GM12878 (cell line): Measurements from ENCODE around the gene PCED1B. TPM values are rescaled to one million over a fixed set of nuclear protein-coding genes. Genes with fewer than 3 reads are reported as not detected.

Experiments
- ATAC-seq: fragments of 200-7000 bp; cut with Tn5 transposase; 3 replicates; pipeline ENCODE4 v1.9.1; 2020; ENCODE audit warnings: mild to moderate bottlenecking, moderate library complexity
- BruUV-seq: library from RNA; stranded (reverse); fragments of 400-500 nt; replicated peaks from 2 replicates; lab custom pipeline; 2021; lab: Mats Ljungman, UMichigan
- CTCF ChIA-PET: fragments of 300-600 bp; sonication (Branson Sonifier 250); formaldehyde crosslinking; extraction: SDS; loops from one replicate; lab custom pipeline; 2021; ENCODE audit warnings: inconsistent platforms; lab: Yijun Ruan, JAX
- POLR2A ChIA-PET: fragments of 350-600 bp; formaldehyde crosslinking; extraction: SDS; loops from one replicate; lab custom pipeline; 2021; ENCODE audit warnings: inconsistent platforms; lab: Charles Lee
- RAD21 ChIA-PET: fragments of 300-600 bp; sonication (Branson Sonifier 250); formaldehyde crosslinking; loops from one replicate; lab custom pipeline; 2023; ENCODE audit warnings: antibody characterized with exemption; ENCODE audit not compliant: unreplicated experiment; lab: Charles Lee
- SMC1A ChIA-PET: fragments of 300-600 bp; sonication (Branson Sonifier 250); formaldehyde crosslinking; loops from one replicate; lab custom pipeline; 2023; ENCODE audit not compliant: unreplicated experiment, uncharacterized antibody; lab: Charles Lee
- DNase-seq: peaks from one replicate; pipeline ENCODE4 v3.0.0-alpha.2; 2011; ENCODE audit warnings: low read depth, low spot score
- FAIRE-seq: peaks from 3 replicates; lab custom pipeline; 2011; peaks lifted over from hg19 to GRCh38; lab: Jason Lieb, UNC
- H2AFZ ChIP-seq: 2 replicates; pipeline ENCODE4 v1.6.0; 2011; ENCODE audit warnings: low read depth, low read length, control low read depth; ENCODE audit not compliant: control insufficient read depth
- H3K27ac ChIP-seq: 2 replicates; pipeline ENCODE4 v1.5.1; 2011; ENCODE audit warnings: control low read depth; ENCODE audit not compliant: control insufficient read depth, insufficient read depth
- H3K27me3 ChIP-seq, 2 experiments: replicated peaks in 1 of 2; 2 replicates each; pipeline versions ENCODE4 v1.6.0 to v1.6.1; 2011; ENCODE audit warnings: low read length in 1 of 2; ENCODE audit not compliant: control insufficient read depth in 2 of 2, insufficient read depth in 2 of 2
- H3K36me3 ChIP-seq, 2 experiments: 2 replicates each; pipeline ENCODE4 v1.5.1; 2011; ENCODE audit warnings: low read length in 1 of 2; ENCODE audit not compliant: control insufficient read depth in 2 of 2, insufficient read depth in 2 of 2
- H3K4me1 ChIP-seq: 2 replicates; pipeline ENCODE4 v1.6.1; 2011; ENCODE audit warnings: mild to moderate bottlenecking, low read length, moderate library complexity, mixed read lengths; ENCODE audit not compliant: control insufficient read depth, insufficient read depth
- H3K4me2 ChIP-seq: 2 replicates; pipeline ENCODE4 v1.6.0; 2011; ENCODE audit warnings: control low read depth; ENCODE audit not compliant: control insufficient read depth, insufficient read depth
- H3K4me3 ChIP-seq: fragments of 200-600 bp; sonication (generic); 2 replicates; pipeline ENCODE4 v1.5.1; 2016
- H3K79me2 ChIP-seq: 2 replicates; pipeline ENCODE4 v1.6.0; 2011; ENCODE audit warnings: low read length; ENCODE audit not compliant: control insufficient read depth, insufficient read depth
- H3K9ac ChIP-seq: 2 replicates; pipeline ENCODE4 v1.8.0; 2011; ENCODE audit warnings: low read length, control low read depth, mixed read lengths; ENCODE audit not compliant: control insufficient read depth, insufficient read depth
- H3K9me3 ChIP-seq: replicated peaks from 3 replicates; pipeline ENCODE4 v1.5.1; 2011; ENCODE audit warnings: mild to moderate bottlenecking, low read length; ENCODE audit not compliant: control insufficient read depth, insufficient read depth
- H4K20me1 ChIP-seq: 2 replicates; pipeline ENCODE4 v1.6.0; 2011; ENCODE audit not compliant: control insufficient read depth, insufficient read depth
- BHLHE40 ChIP-seq, 2 experiments: fragments of 450-650 bp in 1 of 2; IDR thresholded peaks; 2 replicates each; pipeline ENCODE4 v1.6.1; 2011 to 2017; ENCODE audit warnings: low read depth in 2 of 2, borderline replicate concordance in 1 of 2, improper control_type of control experiment in 1 of 2, low read length in 1 of 2, mild to moderate bottlenecking in 1 of 2
- CBX5 ChIP-seq: sonication (generic); IDR thresholded peaks from 2 replicates; pipeline ENCODE4 v1.6.1; 2016; ENCODE audit warnings: low read depth, moderate library complexity, mild to moderate bottlenecking, inconsistent platforms
- E4F1 ChIP-seq: fragments of 450-650 bp; IDR thresholded peaks from 2 replicates; pipeline ENCODE4 v1.6.1; 2018; ENCODE audit warnings: borderline replicate concordance, mild to moderate bottlenecking; ENCODE audit not compliant: partially characterized antibody
- EED ChIP-seq: sonication (generic); IDR thresholded peaks from 2 replicates; pipeline ENCODE4 v1.6.1; 2016; ENCODE audit warnings: antibody characterized with exemption, low read depth
- EZH2 ChIP-seq: IDR thresholded peaks from 2 replicates; pipeline ENCODE4 v1.6.1; 2012; ENCODE audit warnings: low read depth, mild to moderate bottlenecking, control low read depth, inconsistent platforms, low read length, borderline replicate concordance; ENCODE audit not compliant: control insufficient read depth
- GABPA ChIP-seq: IDR thresholded peaks from 2 replicates; pipeline ENCODE4 v1.6.1; 2014; ENCODE audit warnings: antibody characterized with exemption, low read depth, mild to moderate bottlenecking, inconsistent platforms
- JUND ChIP-seq: IDR thresholded peaks from 2 replicates; pipeline ENCODE4 v1.6.1; 2012; ENCODE audit warnings: low read depth, mild to moderate bottlenecking, low read length, improper control_type of control experiment, moderate library complexity
- PAX5 ChIP-seq: IDR thresholded peaks from 2 replicates; pipeline ENCODE4 v1.6.1; 2011; ENCODE audit warnings: low read depth, low read length, borderline replicate concordance
- RAD51 ChIP-seq: fragments of 450-650 bp; IDR thresholded peaks from 2 replicates; pipeline ENCODE4 v1.6.1; 2016; ENCODE audit warnings: moderate library complexity, mild to moderate bottlenecking, inconsistent platforms
- STAT1 ChIP-seq: fragments of 450-650 bp; conservative IDR thresholded peaks from 2 replicates; pipeline ENCODE4 v1.6.1; 2014; ENCODE audit warnings: antibody characterized with exemption, mild to moderate bottlenecking
- SUZ12 ChIP-seq: fragments of 200-600 bp; sonication (generic); IDR thresholded peaks from one replicate; pipeline ENCODE4 v1.6.1; 2018; ENCODE audit warnings: antibody characterized with exemption, mild to moderate bottlenecking; ENCODE audit not compliant: unreplicated experiment
- TAF1 ChIP-seq: IDR thresholded peaks from 2 replicates; pipeline ENCODE4 v1.6.1; 2011; ENCODE audit warnings: mild to moderate bottlenecking, low read depth, low read length, borderline replicate concordance
- TCF3 ChIP-seq: IDR thresholded peaks from 2 replicates; pipeline ENCODE4 v1.6.1; 2012; ENCODE audit warnings: low read depth, mild to moderate bottlenecking, low read length, borderline replicate concordance; ENCODE audit not compliant: insufficient read depth
- WRNIP1 ChIP-seq: IDR thresholded peaks from 2 replicates; pipeline ENCODE4 v1.6.1; 2011; ENCODE audit warnings: low read depth, low read length, improper control_type of control experiment, borderline replicate concordance
- ZBED1 ChIP-seq: IDR thresholded peaks from 2 replicates; pipeline ENCODE4 v1.6.1; 2016; ENCODE audit warnings: borderline replicate concordance
- ZZZ3 ChIP-seq: IDR thresholded peaks from 2 replicates; pipeline ENCODE4 v1.6.1; 2011; ENCODE audit warnings: low read depth; ENCODE audit not compliant: control insufficient read depth, insufficient read length
- WGBS: methylation state at CpG from one replicate; pipeline ENCODE4 v1.1.6; 2016; ENCODE audit warnings: low lambda C conversion rate; ENCODE audit not compliant: insufficient replicate concordance, insufficient coverage; ENCODE audit errors: missing lambda C conversion rate; 5-methylcytosine and 5-hydroxymethylcytosine counted together
- in situ Hi-C: fragments of 300-500 bp; cut with MboI; formaldehyde crosslinking; loops from 9 replicates; pipeline ENCODE4 v1.14.3; 2018; ENCODE audit warnings: mixed read lengths
- intact Hi-C: fragments of 100-400 bp; cut with micrococcal nuclease; formaldehyde crosslinking; loops from one replicate; pipeline ENCODE4 v1.14.2; 2022; ENCODE audit not compliant: unreplicated experiment
- polyA plus RNA-seq, 11 experiments: library from polyadenylated mRNA; depleted of rRNA in 4 of 11; unstranded in 6 of 11; stranded (reverse) in 5 of 11; fragments of >200 nt; fragmentation: Nextera tagmentation in 4 of 11; fragmentation: Illumina TruSeq in 1 of 11; extraction: Ambion mirVana in 4 of 11; extraction: Trizol in 1 of 11; gene quantifications; 1 replicate in 1 of 11; 2 replicates in 10 of 11; pipeline versions ENCODE4 v1.2.1 to v1.2.3, GENCODE V29; 2011 to 2016; ENCODE audit warnings: inconsistent platforms in 2 of 11, missing spikeins in 2 of 11, low read depth in 1 of 11
- total RNA-seq, 4 experiments: library from RNA; depleted of rRNA in 3 of 4; stranded (reverse); fragments of >200 nt in 3 of 4; fragmentation: Illumina TruSeq in 1 of 4; extraction: Trizol in 1 of 4; gene quantifications; 2 replicates each; pipeline versions ENCODE4 v1.2.1 to v1.2.3, GENCODE V29; 2013 to 2021

The PCED1B gene
- total and polyA plus RNA-seq, 10 of the 15 experiments (the other 5 are each of a cell fraction or from before 2014, with no cell fraction given) = 0.80 to 8.8 (median 3.0) TPM

GRCh38 chr12:47111392-47111778 is 32.0 kb downstream of the PCED1B start:
- WGBS = 51% methylated on average over 2 of the region's 2 CpGs
- Histone ChIP-seq H3K9ac (no peak overlapping the region), H3K9me3 (no peaks in the 10 kb centered on the region), H3K4me3 (no peak overlapping the region), H3K79me2 (no peaks in the 10 kb centered on the region), H3K27me3 (peaks cover 0 to 2% of the 10 kb centered on the region in 2 experiments; a peak in 2 of 4 replicates), H4K20me1 (no peaks in the 10 kb centered on the region), H3K4me2 (no peak overlapping the region), H2AFZ (no peak overlapping the region), H3K36me3 (no peaks in the 10 kb centered on the region), H3K4me1 (no peaks in the 10 kb centered on the region), H3K27ac (no peak overlapping the region)
- SMC1A ChIA-PET = no interaction called here
- in situ Hi-C loops (no loop called here), intact Hi-C loops (no loop called here)
- BruUV-seq = no TSS peak
- CTCF ChIA-PET = interaction anchor here (1.3 kb wide), 1 partner anchor 79 kb away, joined by 4 read pairs; no protein-coding TSS in a partner anchor
- FAIRE-seq (no peak), DNase-seq (no peak), ATAC-seq (no peak)
- RAD21 ChIA-PET = no interaction called here
- TF ChIP-seq RAD51 = no peak
- TF ChIP-seq CBX5 = no peak
- TF ChIP-seq TAF1 = no peak
- TF ChIP-seq ZZZ3 = no peak
- TF ChIP-seq SUZ12 = no peak
- no peak for TF ChIP-seq E4F1
- no peak for TF ChIP-seq JUND
- TF ChIP-seq EZH2 = no peak
- no peak for TF ChIP-seq EED
- TF ChIP-seq GABPA = no peak
- TF ChIP-seq ZBED1 = no peak
- TF ChIP-seq WRNIP1 = no peak
- no peak for TF ChIP-seq TCF3
- TF ChIP-seq BHLHE40 (IDR thresholded peaks at IDR 0.05; ENCODE audit: borderline replicate concordance in 1 of 2, low read depth in 2 of 2, low read length in 1 of 2) = no peak
- no peak for TF ChIP-seq PAX5
- no peak for TF ChIP-seq STAT1
- POLR2A ChIA-PET = no interaction called here
